Right lobe of liver (tissue), 4 donors: ENCODE results near the gene ZCCHC4.

Experiments
- CTCF ChIP-seq, 4 donors: fragments of 200-600 bp in 3 of 4; fragments of 450-650 bp in 1 of 4; IDR thresholded peaks; one replicate each; pipeline versions ENCODE4 v1.5.1 to v1.8.0; 2016 to 2022; ENCODE audit warnings: antibody characterized with exemption in 4 of 4, mild to moderate bottlenecking in 2 of 4
- POLR2A ChIP-seq: fragments of 450-650 bp; IDR thresholded peaks from one replicate; pipeline ENCODE4 v1.6.1; 2017; ENCODE audit warnings: antibody characterized with exemption, mild to moderate bottlenecking
- donor health status: DM: no; HTN: no; CAD: no.
- donor health status: DM: no; HTN: no; CAD: no.
- donor health status: DM: no; HTN: yes; CAD: no.

- TF ChIP-seq CTCF (IDR thresholded peaks at IDR 0.05) (no peak), POLR2A (no peak)
These were observed 9.1 kb downstream of the ZCCHC4 start for GRCh38 chr4:25321703-25322102.
